ENCODE measurements around the gene SLC3A2. TPM values are rescaled to one million over a fixed set of nuclear protein-coding genes. Genes with fewer than 3 reads are reported as not detected.

The SLC3A2 gene
- total and polyA plus RNA-seq, 2 donors (not counting 3 experiments of a cell fraction or from before 2014, with no cell fraction given): 208 to 337 TPM

DNA sequence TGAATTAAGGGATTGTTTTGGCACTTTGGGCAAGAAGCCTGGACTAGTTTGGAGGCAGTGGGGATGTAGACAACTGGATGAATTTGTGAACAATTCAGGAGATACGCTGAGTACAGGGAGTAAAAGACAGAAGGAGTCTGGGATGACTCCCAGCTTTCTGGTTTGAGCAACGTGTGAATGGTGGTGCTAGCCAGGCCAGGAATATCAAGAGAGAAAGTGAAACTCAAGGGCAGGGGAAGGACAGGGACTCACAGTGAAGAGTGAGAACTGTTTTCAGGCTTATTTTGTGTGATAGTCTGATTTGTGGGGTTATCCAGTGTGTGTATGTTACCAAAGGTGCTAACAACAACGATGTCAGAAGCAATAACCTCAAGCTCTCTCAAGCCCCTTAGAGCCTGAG, 24.6 kb downstream of the SLC3A2 start:
- ChIA-PET CTCF (interaction anchor here (0.5 to 7.3 kb wide), 46 partner anchors 9 to 933 kb away, joined by 3 to 488 read pairs (median 4); partner anchors contain the start of genes CHRM1 and SLC22A8), POLR2A (no interaction called here)
- H3K4me3 ChIP-seq (replicated peaks in 1 of 3; ENCODE audit: insufficient read depth in 1 of 3, low read depth in 1 of 3, low read length in 3 of 3): no peak overlapping the region
- peaks cover 7% of the 10 kb centered on the region for H3K4me1 ChIP-seq (ENCODE audit: control insufficient read depth, extremely low read depth, insufficient read depth, low read length)
- TF ChIP-seq MAX (IDR thresholded peaks at IDR 0.05; ENCODE audit: insufficient read depth, insufficient read length) (no peak), EZH2 (IDR thresholded peaks at IDR 0.05; ENCODE audit: borderline replicate concordance, low read depth, low read length, severe bottlenecking) (no peak), POLR2AphosphoS5 (IDR thresholded peaks at IDR 0.05; ENCODE audit: insufficient read depth, low read depth, low read length) (no peak), POLR2A (IDR thresholded peaks at IDR 0.05; ENCODE audit: low read depth, low read length) (no peak), JUN (IDR thresholded peaks at IDR 0.05; ENCODE audit: borderline replicate concordance, insufficient read depth, insufficient read length, low read depth) (no peak), FOS (IDR thresholded peaks at IDR 0.05; ENCODE audit: borderline replicate concordance, insufficient read depth, low read length) (no peak), MYC (IDR thresholded peaks at IDR 0.05; ENCODE audit: low read depth, low read length) (no peak), GATA2 (IDR thresholded peaks at IDR 0.05; ENCODE audit: insufficient read depth, insufficient read length, low read depth, low read length) (no peak)
- TF ChIP-seq, protein P1, sequence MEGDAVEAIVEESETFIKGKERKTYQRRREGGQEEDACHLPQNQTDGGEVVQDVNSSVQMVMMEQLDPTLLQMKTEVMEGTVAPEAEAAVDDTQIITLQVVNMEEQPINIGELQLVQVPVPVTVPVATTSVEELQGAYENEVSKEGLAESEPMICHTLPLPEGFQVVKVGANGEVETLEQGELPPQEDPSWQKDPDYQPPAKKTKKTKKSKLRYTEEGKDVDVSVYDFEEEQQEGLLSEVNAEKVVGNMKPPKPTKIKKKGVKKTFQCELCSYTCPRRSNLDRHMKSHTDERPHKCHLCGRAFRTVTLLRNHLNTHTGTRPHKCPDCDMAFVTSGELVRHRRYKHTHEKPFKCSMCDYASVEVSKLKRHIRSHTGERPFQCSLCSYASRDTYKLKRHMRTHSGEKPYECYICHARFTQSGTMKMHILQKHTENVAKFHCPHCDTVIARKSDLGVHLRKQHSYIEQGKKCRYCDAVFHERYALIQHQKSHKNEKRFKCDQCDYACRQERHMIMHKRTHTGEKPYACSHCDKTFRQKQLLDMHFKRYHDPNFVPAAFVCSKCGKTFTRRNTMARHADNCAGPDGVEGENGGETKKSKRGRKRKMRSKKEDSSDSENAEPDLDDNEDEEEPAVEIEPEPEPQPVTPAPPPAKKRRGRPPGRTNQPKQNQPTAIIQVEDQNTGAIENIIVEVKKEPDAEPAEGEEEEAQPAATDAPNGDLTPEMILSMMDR (IDR thresholded peaks at IDR 0.05; ENCODE audit: extremely low read depth in 1 of 2, insufficient read depth in 1 of 2, low read depth in 1 of 2, low read length in 2 of 2): no peak
- peaks cover 0 to 2% of the 10 kb centered on the region in 2 experiments for H3K27me3 ChIP-seq (ENCODE audit: control insufficient read depth in 2 of 2, insufficient read depth in 2 of 2, low read length in 2 of 2)
- no peaks in the 10 kb centered on the region for H3K9me3 ChIP-seq (replicated peaks; ENCODE audit: control insufficient read depth, insufficient read depth, low read length)
- no peaks in the 10 kb centered on the region for H4K20me1 ChIP-seq (replicated peaks; ENCODE audit: control insufficient read depth, extremely low read depth, insufficient read depth, low read length)
- H3K9ac ChIP-seq (replicated peaks; ENCODE audit: extremely low read depth, insufficient read depth, low read length): no peak overlapping the region
- FAIRE-seq (no peak), DNase-seq (ENCODE audit: low read depth, low spot score) (no peak)
- no peak overlapping the region for H2AFZ ChIP-seq (ENCODE audit: low read depth, low read length)
- no TSS peak for BruUV-seq (replicated peaks)
- no peak overlapping the region for H3K4me2 ChIP-seq (ENCODE audit: insufficient read depth, low read length)
- intact Hi-C loops (cut with micrococcal nuclease): loop anchor here (5.0 to 10.0 kb wide), 2 partner anchors 222 to 710 kb away; partner anchors contain the start of gene PLAAT3
- H3K79me2 ChIP-seq (ENCODE audit: control insufficient read depth, insufficient read depth, low read length): no peaks in the 10 kb centered on the region
- H3K9me1 ChIP-seq (replicated peaks; ENCODE audit: control insufficient read depth, extremely low read depth, insufficient read depth, low read length): no peaks in the 10 kb centered on the region
- H3K27ac ChIP-seq (ENCODE audit: insufficient read depth, low read depth, low read length): no peak overlapping the region
- H3K36me3 ChIP-seq (ENCODE audit: control insufficient read depth in 2 of 2, extremely low read depth in 1 of 2, insufficient read depth in 2 of 2, low read length in 2 of 2): no peaks in the 10 kb centered on the region
- dilution Hi-C loops (cut with MboI; ENCODE audit: extremely low pct_ligation_motif_present, low sequenced_read_pairs): no loop called here

Measured in endothelial cell of umbilical vein (primary cell).